Stimulated activated CD4-positive, alpha-beta T cell treated with anti-CD3 and anti-CD28 coated beads, Interleukin-15, amount 100 ng/mL, for 48 hours (primary cell): ENCODE results near the gene FBXO5.
A peak's percentile ranks its signal among the peaks of the same experiment; 100 is the strongest.
"Not testable (repeated sequence)": the region's sequence is repeated elsewhere in the genome, so short reads cannot be mapped to it uniquely, and the experiment has no call there.

Experiments used
- DNase-seq, 2 donors: peaks; one replicate each; pipeline ENCODE4 v3.0.0-alpha.2; 2020; ENCODE audit warnings: low read depth in 2 of 2

The FBXO5 gene

GRCh38 chr6:152986978-152987377, 4.1 kb upstream of the FBXO5 start:
- DNase-seq: no peak

- DNase-seq: not testable (repeated sequence)
Measured at GRCh38 chr6:152985300-152985699, 2.5 kb upstream of the FBXO5 start.

GRCh38 chr6:152984513-152984872, 1.7 kb upstream of the FBXO5 start:
- DNase-seq: no peak

GRCh38 chr6:152983637-152984512, 1.0 kb upstream of the FBXO5 start:
- DNase-seq: peak; percentile 71 to 91

DNA sequence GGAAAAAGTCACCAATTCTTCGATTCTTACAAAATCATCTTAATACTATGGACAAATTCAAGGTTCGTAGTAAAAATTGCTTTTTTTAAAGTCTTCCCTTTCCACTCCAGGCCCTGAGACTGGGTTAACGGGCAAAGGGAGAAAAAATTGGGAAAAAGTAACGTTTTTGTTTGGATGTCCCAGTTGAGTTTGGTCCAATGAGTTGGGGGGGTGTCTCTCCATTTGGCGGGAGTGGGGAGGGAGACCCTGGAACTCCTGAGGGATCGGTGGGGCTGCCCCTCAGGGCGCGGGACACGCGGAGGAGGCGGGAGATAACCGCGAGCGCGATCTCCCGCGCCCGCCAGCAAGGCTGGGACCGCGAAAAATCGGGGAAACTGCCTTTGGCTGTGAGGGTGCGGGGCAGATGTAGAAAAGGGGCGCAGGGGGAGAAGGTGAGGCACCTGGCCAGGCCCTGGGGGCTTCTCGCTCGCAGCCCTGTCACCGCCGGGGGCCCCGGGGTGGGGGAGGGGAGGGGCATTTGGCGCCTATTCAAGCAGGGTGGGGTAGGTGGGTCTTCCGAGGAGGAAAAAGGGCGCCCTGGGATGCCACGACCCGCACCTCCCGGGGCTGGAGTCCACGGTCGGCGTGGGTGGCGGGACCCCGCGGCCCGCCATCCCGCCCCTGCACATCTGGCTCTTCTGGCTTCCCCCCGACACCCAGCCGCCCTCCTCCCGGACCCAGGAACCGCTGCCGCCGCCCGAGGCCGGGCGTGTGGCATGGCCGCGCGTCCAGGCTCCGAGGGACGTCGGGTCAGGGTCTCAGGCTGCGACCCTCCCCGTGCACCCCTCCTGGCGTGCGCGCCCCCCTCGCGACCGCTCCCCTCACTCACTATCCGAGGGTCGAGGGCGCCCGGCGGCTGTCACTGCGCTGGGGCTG, 595 bp downstream of the FBXO5 start:
- no peak for DNase-seq

GRCh38 chr6:152981219-152981618, 1.6 kb downstream of the FBXO5 start:
- no peak for DNase-seq

DNA sequence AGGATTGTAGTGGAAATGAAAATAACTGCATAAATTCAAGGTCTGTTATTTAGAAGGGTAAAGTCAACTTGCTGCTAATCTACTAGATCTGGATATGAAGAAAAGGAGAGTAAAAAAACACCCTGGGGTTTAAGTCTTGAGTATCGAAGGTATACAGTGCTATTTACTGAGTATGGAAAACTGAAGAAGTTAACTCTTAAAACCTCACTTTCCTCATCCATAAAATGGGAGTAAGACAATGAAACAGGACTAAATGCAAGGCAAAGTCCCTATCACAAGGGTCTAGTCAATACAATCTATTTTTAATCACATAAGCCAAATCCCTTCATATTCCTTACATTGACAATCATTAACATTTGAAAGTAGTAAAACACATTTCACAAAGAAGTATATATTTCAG, 2.2 kb downstream of the FBXO5 start:
- no peak for DNase-seq

DNA sequence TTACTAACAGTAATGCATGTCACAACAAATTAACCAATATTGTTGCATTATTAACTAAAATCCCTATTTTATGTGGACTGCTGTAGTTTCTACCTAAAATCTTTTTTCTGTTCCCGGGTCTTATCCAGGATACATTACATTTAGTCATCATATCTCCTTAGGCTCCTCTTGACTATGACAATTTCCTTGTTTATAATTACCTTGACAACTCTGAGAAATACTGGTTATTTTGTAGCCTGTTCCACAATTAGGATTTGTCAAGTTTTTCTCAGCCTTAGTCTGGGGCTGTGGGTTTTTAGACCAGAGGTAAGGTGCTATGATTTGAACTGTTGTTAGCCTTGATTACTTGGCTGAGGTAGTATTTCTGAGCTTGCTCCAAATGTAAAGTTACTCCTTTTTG, 3.7 kb downstream of the FBXO5 start:
- DNase-seq: no peak

- no peak for DNase-seq
Measured at GRCh38 chr6:152978058-152978457, 4.8 kb downstream of the FBXO5 start.

DNA sequence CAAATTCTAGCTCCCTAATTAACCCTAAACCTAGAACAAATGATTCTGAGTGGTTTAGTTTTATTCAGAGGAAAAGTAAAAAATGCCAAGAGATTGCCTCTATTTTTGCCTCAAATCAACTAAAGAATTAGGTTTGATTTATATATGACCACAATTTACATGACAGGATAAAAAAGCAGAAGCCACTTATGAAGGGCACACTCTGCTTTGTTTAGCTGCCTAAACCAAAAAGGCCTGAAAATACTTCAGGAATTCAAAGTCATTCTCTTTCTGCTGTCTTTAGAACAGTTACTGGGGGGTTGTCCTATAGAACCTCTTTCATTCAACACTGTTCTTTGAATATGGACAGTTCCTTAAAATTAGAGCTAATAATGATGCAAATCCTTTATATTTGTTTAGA, 5.3 kb downstream of the FBXO5 start:
- no peak for DNase-seq

DNA sequence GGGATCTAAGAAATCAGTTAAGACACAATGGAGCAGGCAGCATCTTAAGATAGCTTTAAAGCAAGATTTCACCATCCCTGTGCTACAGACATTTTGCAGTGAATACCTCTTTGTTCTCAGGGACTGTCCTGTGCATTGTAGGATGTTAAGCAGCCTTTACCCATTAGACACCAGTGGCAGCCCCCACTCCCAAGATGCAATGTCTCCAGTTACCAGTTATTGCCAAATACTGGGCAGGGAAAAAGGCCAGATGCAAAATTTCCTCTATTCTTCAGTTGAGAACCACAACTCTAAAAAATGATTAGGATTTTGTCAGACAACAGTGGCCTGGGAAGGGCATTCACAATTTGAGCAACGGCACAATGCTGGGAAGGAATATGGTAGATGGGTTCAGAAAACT, 6.1 kb downstream of the FBXO5 start:
- DNase-seq: no peak

DNA sequence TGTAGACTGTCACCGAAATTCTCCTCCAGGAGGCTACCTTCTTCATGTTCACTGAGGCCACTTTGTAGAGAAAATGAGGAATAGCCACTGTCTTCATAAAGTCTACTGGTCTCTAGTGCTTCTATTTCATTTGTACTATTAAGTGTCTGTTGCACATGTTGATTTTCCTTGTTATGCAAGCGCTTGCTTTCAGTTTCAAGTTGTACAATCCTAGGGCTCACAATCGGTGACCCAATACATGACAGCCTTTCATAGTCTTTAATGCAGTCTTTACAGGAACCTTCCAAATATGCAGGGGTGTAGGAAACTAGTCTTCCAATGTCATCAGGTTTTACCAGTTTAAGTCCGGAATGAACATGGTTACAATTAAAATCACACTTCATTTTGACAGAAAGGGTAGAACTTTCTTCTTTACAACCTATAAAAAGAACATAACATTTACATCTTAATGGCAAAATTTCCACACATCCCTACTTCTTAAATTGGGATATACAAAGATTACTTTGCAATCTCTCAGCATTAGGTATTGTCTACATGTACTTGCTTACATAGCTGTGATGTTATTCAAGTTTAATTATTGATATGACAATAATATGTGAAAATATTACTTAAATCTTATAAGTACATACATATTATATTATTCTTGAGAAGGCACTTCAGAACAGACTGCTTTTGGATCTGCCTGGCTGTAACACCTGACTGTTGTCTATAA, 7.5 kb downstream of the FBXO5 start:
- no peak for DNase-seq

GRCh38 chr6:152973916-152974315, 8.9 kb downstream of the FBXO5 start:
- no peak for DNase-seq

- no peak for DNase-seq
Measured at GRCh38 chr6:152969688-152970418, 13.0 kb downstream of the FBXO5 start.

- DNase-seq: not testable (repeated sequence)
Measured at GRCh38 chr6:152966168-152966894, 16.5 kb downstream of the FBXO5 start.

GRCh38 chr6:152959333-152959732, 23.5 kb downstream of the FBXO5 start:
- DNase-seq: no peak

DNA sequence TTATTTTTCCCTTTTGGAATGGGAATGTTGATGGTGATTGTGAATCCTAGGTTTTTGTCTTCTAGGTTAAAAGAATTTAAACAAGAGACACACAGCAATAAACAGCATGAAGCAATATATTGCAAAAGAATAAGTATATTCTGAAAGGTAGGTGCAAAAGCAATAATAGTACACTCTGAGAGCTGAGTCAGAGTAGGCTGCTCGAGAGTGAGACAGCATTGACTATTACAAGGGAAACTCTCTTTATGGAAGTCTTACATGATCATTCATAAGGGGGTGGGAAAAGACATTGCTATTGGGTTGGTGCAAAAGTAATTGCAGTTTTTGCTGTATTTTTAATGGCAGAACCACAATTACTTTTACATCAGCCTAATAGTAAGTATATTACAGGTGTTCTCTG, 25.0 kb downstream of the FBXO5 start:
- no peak for DNase-seq

GRCh38 chr6:152954443-152954842, 28.4 kb downstream of the FBXO5 start:
- DNase-seq: no peak

DNA sequence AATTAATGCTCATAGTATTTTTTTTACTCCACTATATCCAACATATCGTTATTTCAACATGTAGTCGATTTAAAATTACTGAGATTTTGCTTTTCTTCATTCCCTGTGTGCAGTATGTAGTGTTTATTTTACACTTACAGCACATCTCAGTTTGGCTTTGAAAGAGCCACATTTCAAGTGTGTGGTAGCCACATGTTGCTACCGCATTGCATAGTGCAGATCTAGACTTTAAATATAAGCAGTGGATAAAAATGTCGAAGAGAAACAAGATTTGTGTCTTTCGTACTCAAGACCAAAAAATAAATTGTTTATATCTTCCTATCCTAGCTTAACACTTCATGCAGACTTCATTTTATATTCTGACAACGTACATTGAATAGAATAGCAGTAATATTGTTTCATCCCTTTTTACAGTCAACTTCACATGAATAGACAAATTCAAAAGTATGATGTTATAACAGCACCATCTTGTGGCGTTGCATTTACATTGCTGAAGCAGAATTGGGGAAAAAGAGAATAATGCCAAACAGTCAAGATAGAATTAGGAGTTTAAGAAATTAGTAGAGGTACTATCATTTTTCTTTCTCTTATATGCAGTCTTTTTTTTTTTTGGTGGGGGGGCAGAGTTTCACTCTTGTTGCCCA, 29.9 kb downstream of the FBXO5 start:
- DNase-seq: no peak

- DNase-seq: no peak
Measured at GRCh38 chr6:152952045-152952444, 30.8 kb downstream of the FBXO5 start.
